Stomach (tissue), 4 donors: ENCODE data around the gene COQ3.

Source experiments
- CTCF ChIP-seq, 7 experiments: fragments of 450-650 bp in 4 of 7; fragments of 200-600 bp in 3 of 7; sonication (generic) in 3 of 7; IDR thresholded peaks; one replicate each; pipeline ENCODE4 v1.5.1; 2016 to 2019; ENCODE audit warnings: antibody characterized with exemption in 7 of 7, control low read depth in 2 of 7, mild to moderate bottlenecking in 1 of 7
- EP300 ChIP-seq: sonication (generic); formaldehyde crosslinking; IDR thresholded peaks from one replicate; pipeline ENCODE4 v1.6.1; 2017; ENCODE audit warnings: antibody characterized with exemption
- POLR2A ChIP-seq, 4 donors: fragments of 450-650 bp; IDR thresholded peaks; one replicate each; pipeline ENCODE4 v1.6.1; 2016; ENCODE audit warnings: antibody characterized with exemption in 4 of 4, control low read depth in 2 of 4, mild to moderate bottlenecking in 1 of 4, moderate library complexity in 1 of 4
- POLR2AphosphoS5 ChIP-seq, 3 donors: sonication (generic); formaldehyde crosslinking; IDR thresholded peaks; one replicate each; pipeline ENCODE4 v1.6.1; 2016; ENCODE audit warnings: antibody characterized with exemption in 3 of 3

- no peak for TF ChIP-seq CTCF (IDR thresholded peaks at IDR 0.05)
- TF ChIP-seq POLR2A (IDR thresholded peaks at IDR 0.05): no peak
- TF ChIP-seq EP300: no peak
- no peak for TF ChIP-seq POLR2AphosphoS5 (IDR thresholded peaks at IDR 0.05)
These were observed 24.5 kb downstream of the COQ3 start for GRCh38 chr6:99369533-99369932.
